Measurements from ENCODE around the gene SIRPD.

GRCh38 chr20:1503564-1504227 lies 53.8 kb downstream of the SIRPD start:
- TF ChIP-seq CTCF (IDR thresholded peaks at IDR 0.05): peak; percentile 82 to 100 (median 97)
- TF ChIP-seq POLR2A (IDR thresholded peaks at IDR 0.05): no peak

Data from body of pancreas (tissue), 4 donors.